Mucosa of descending colon (tissue), 3 donors: ENCODE measurements around the gene GRK1. TPM values are rescaled to one million over a fixed set of nuclear protein-coding genes. Genes with fewer than 3 reads are reported as not detected.

Experiments used
- ATAC-seq: fragments of 200-7000 bp; cut with Tn5 transposase; one replicate; pipeline ENCODE4 v1.9.1; 2020; ENCODE audit warnings: mild to moderate bottlenecking, moderate library complexity
- DNase-seq, 3 donors: peaks; one replicate each; pipeline ENCODE4 v3.0.0-alpha.2; 2020
- H3K36me3 ChIP-seq: fragments of 200-600 bp; one replicate; pipeline ENCODE4 v1.8.0; 2021; ENCODE audit warnings: low read depth, mild to moderate bottlenecking
- H3K4me1 ChIP-seq: fragments of 200-600 bp; one replicate; pipeline ENCODE4 v1.8.0; 2021; ENCODE audit warnings: low read depth, mild to moderate bottlenecking
- H3K4me3 ChIP-seq: fragments of 200-600 bp; one replicate; pipeline ENCODE4 v1.8.0; 2021; ENCODE audit warnings: mild to moderate bottlenecking
- H3K9me3 ChIP-seq: fragments of 200-600 bp; one replicate; pipeline ENCODE4 v1.8.0; 2021; ENCODE audit warnings: mild to moderate bottlenecking
- intact Hi-C, 2 donors: fragments of 100-400 bp; cut with DNase I in 1 of 2; cut with micrococcal nuclease in 1 of 2; formaldehyde crosslinking; loops; one replicate each; pipeline versions ENCODE4 v1.11.0 to v1.11.1; 2022; cut with DNase I, micrococcal nuclease
- total RNA-seq, 3 donors: library from RNA; stranded (reverse); fragmentation: NEBNext Ultra II Directional in 2 of 3; extraction: Animal tissue kit (Norgen Biotek cat#: 25700) in 2 of 3; gene quantifications; one replicate each; pipeline versions ENCODE4 v1.2.1 to v1.2.4, GENCODE V29; 2021 to 2023
- TF ChIP-seq, protein P1 (sequence below): fragments of 200-600 bp; IDR thresholded peaks from one replicate; pipeline ENCODE4 v1.8.0; 2022; ENCODE audit warnings: antibody characterized with exemption, mild to moderate bottlenecking
- donor health status: DM: no; HTN: no; CAD: no; lungs with moderate emphysema.
- donor health status: DM: no; HTN: no; CAD: no.
- donor health status: DM: no; HTN: yes; CAD: no.

The GRK1 gene
- total RNA-seq, 3 donors from 2014 or later: 0.09 to 0.19 (median 0.09) TPM

DNA sequence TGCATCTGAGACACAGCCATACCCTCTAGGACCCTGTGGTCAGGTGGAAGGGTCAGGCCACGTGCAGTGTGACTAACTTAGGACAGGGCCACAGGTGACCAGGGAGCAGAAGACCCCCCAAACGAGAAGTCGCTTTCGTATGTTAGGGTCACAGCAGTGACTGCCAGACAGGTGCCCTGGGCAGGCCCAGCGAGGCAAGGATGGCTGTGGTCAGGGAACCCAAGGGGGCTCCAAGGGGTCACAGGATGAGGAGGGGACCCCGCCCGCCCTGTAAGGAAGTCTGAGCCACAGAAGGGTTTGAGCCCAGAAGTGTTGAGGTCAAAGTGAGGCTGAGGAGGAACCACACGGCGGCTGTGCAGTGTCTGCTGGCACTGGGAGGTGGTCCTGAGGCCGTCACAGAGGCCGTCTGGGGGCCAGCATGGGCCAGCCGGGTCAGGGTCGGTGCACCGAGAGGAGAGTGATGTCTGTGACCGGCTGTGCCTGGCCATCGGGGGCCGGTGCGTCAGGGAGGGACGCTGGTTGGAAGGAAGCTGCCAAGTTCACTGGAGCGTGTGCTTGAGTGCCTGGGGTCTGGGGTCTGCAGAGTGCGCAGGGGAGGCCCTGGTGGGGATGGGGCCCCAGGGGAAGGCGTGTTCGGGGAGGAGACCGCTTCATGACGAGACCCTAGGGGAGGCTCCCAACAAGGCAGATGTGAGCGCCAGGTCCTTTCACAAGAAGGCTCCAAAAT lies 67.2 kb downstream of the GRK1 start:
- TF ChIP-seq, protein P1, sequence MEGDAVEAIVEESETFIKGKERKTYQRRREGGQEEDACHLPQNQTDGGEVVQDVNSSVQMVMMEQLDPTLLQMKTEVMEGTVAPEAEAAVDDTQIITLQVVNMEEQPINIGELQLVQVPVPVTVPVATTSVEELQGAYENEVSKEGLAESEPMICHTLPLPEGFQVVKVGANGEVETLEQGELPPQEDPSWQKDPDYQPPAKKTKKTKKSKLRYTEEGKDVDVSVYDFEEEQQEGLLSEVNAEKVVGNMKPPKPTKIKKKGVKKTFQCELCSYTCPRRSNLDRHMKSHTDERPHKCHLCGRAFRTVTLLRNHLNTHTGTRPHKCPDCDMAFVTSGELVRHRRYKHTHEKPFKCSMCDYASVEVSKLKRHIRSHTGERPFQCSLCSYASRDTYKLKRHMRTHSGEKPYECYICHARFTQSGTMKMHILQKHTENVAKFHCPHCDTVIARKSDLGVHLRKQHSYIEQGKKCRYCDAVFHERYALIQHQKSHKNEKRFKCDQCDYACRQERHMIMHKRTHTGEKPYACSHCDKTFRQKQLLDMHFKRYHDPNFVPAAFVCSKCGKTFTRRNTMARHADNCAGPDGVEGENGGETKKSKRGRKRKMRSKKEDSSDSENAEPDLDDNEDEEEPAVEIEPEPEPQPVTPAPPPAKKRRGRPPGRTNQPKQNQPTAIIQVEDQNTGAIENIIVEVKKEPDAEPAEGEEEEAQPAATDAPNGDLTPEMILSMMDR: no peak
- ATAC-seq: no peak
- no peaks in the 10 kb centered on the region for H3K9me3 ChIP-seq
- peak in 1 of 3 donors; percentile 23 for DNase-seq
- intact Hi-C loops: no loop called here
- no peak overlapping the region for H3K4me3 ChIP-seq
- H3K36me3 ChIP-seq: no peaks in the 10 kb centered on the region
- H3K4me1 ChIP-seq: peaks cover 6% of the 10 kb centered on the region

- TF ChIP-seq, protein P1: no peak
- intact Hi-C loops: no loop called here
- DNase-seq: no peak
- Histone ChIP-seq H3K4me1 (peaks cover 6% of the 10 kb centered on the region), H3K36me3 (no peaks in the 10 kb centered on the region), H3K4me3 (no peak overlapping the region), H3K9me3 (no peaks in the 10 kb centered on the region)
- no peak for ATAC-seq
These were observed 67.8 kb downstream of the GRK1 start for GRCh38 chr13:113734826-113735125.

GRCh38 chr13:113735194-113735593 lies 68.2 kb downstream of the GRK1 start:
- intact Hi-C loops: no loop called here
- TF ChIP-seq, protein P1: no peak
- Histone ChIP-seq H3K4me1 (peaks cover 6% of the 10 kb centered on the region), H3K9me3 (no peaks in the 10 kb centered on the region), H3K4me3 (no peak overlapping the region), H3K36me3 (no peaks in the 10 kb centered on the region)
- ATAC-seq: no peak
- peak in 1 of 3 donors; percentile 20 for DNase-seq

DNA sequence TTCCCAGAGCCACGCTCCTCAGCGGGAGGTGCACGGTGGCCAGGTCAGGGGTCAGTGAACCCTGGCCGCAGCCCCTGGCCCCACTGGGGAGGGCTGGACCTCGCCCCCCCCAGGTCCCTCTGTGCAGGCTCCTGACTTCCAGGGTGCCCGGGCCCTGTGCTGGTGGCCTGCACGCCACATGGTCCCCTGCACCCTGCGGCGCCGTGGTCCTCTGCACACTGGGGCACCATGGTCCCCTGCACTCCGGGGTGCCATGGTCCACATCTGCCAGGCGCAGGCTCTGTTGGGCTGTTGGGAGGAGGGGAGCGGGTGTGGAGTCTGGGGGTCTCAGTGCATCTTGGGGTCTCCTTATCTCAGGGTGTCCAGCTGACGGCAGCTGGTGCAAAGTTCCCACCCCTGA lies 68.7 kb downstream of the GRK1 start:
- Histone ChIP-seq H3K4me3 (no peak overlapping the region), H3K4me1 (peaks cover 6% of the 10 kb centered on the region), H3K36me3 (no peaks in the 10 kb centered on the region), H3K9me3 (no peaks in the 10 kb centered on the region)
- TF ChIP-seq, protein P1: no peak
- intact Hi-C loops: no loop called here
- DNase-seq (peak in 1 of 3 donors; percentile 33), ATAC-seq (no peak)

DNA sequence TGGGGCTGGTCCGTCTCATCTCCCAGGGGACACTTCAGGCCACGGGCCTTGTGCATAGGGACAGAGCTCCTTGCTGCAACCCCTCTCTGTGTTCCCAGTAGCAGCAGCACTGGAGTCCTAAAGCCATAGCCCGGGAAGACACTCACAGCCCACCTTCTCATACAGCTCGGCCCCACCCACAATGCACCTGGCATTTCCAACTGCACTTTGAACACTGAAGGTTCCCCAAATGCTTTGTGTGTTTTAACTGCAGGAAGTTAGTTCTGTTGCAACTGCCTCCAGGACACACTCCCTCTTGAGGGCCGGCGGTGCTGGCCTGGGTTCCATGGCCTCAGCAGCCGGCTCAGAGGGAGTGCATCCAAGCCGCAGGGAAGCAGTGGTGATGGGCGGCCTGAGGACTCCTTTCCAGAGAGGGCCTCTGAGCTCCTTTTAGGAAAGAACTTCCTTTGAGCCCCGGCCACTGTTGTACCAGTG lies 69.3 kb downstream of the GRK1 start:
- DNase-seq (peak; percentile 46 to 63 (median 62)), ATAC-seq (peak; percentile 85)
- H3K9me3 ChIP-seq: no peaks in the 10 kb centered on the region
- intact Hi-C loops: no loop called here
- H3K4me3 ChIP-seq: no peak overlapping the region
- peaks cover 6% of the 10 kb centered on the region for H3K4me1 ChIP-seq
- H3K36me3 ChIP-seq: no peaks in the 10 kb centered on the region
- TF ChIP-seq, protein P1: no peak

DNA sequence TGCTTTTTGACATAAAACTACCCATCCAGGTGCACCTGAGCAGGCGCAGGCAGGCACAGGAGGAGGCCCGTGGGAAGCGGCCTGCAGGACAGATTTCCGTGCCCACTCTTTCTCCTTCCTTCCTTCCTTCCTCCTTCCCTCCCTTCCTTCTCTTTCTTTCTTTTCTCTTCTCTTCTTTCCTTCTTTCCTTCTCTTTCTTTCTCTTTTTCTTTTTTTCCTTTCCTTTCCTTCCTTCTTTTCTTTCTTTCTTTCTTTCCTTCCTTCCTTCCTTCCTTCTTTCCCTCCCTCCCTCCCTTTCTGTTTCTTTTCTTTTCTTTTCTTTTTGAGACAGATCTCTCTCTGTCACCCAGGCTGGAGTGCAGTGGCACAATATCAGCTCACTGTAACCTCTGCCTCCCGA lies 70.8 kb downstream of the GRK1 start:
- TF ChIP-seq, protein P1: no peak
- ATAC-seq (no peak), DNase-seq (no peak)
- peaks cover 11% of the 10 kb centered on the region for H3K4me1 ChIP-seq
- H3K36me3 ChIP-seq: no peaks in the 10 kb centered on the region
- intact Hi-C loops: no loop called here
- H3K4me3 ChIP-seq: no peak overlapping the region
- no peaks in the 10 kb centered on the region for H3K9me3 ChIP-seq
